Purkinje cell (primary cell): ENCODE measurements around the gene ADORA2B. TPM values are rescaled to one million over a fixed set of nuclear protein-coding genes. Genes with fewer than 3 reads are reported as not detected.

ENCODE experiments used
- polyA plus RNA-seq: library from polyadenylated mRNA; unstranded; fragments of >200 nt; fragmentation: Nextera tagmentation; gene quantifications from 2 replicates; pipeline ENCODE4 v1.2.1, GENCODE V29; 2014

ADORA2B gene
- polyA plus RNA-seq: 3.2 and 5.3 TPM in 2 replicates

DNA sequence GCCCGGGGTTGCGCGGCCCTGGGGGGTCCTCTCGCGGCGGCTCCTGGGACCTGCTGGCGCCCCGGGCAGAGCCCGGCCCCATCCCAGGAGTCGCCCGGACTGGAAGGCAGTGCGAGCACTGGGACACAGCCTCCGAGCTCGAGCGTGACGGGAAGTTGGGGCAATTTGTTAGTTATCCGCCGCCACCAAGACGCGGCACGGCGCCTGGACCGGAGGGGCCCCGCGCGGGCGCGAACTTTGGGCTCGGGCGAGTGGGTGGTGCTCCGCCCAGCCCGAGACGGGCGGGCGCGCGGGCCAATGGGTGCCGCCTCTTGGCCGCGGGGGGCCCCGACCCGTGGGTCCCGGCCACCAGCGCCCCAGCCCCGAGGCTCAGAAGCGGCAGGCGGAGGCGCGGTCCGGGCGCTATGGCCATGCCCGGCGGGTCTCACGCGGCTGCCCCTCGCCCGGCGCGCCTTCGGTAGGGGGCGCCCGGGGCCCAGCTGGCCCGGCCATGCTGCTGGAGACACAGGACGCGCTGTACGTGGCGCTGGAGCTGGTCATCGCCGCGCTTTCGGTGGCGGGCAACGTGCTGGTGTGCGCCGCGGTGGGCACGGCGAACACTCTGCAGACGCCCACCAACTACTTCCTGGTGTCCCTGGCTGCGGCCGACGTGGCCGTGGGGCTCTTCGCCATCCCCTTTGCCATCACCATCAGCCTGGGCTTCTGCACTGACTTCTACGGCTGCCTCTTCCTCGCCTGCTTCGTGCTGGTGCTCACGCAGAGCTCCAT lies at the start of gene ADORA2B:
TSS of gene ADORA2B (plus strand) at position 372 of the 768 bp plus-strand sequence. CDS start at position 491, 119 bp downstream.

DNA sequence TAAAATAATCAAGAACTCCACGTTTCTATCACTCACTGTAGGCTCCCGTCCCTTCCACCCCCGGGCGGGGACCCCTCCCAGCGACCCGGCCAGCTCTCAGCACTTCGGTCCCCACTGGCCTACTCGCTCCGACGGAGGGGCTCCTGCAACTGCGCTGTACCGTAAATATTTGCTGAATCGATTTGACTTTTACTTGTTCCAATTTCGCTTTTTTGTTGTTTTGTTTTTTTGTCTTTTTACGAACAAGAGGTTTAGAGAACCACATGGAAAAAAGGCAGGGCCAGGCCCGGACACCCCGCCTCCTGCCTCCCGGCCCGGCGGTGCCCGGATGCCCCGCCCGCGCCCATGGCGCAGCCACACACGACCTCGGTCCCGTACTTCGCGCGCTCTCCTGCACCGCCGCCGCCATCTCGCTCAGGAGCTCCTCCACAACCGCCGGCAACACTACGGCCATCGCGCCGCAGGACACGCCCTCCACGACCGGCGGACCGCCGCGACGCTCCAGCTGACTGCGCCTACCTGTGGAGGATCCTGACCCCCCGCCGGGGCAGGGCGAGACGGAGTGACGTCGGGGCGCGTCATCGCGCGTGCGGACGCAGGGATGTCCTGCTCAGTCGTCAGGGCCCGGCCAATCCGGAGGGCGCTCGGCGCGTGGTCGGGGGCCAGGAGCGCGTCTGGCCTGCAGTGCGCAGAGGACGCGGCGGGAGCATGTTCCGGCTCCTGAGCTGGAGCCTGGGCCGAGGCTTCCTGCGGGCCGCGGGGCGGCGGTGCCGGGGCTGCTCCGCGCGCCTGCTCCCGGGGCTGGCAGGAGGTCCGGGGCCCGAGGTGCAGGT lies 54.4 kb downstream of the ADORA2B start, which contains the start of the genes TTC19 and ZSWIM7:
TSS of gene TTC19 (plus strand) at position 684 of the 833 bp plus-strand sequence. CDS start at position 709, 25 bp downstream.
TSS of gene ZSWIM7 (minus strand) at position 564 of the 833 bp plus-strand sequence. CDS start at position 454, 110 bp downstream.

Other genes with a start within 250 kb of the ADORA2B start
- 16.4 and 24.9 TPM in 2 replicates for gene ZNF286A, start 245.4 kb upstream of the ADORA2B start, polyA plus RNA-seq
- not detected in 2 replicates for gene TBC1D26, start 212.8 kb upstream of the ADORA2B start, polyA plus RNA-seq
- gene ZSWIM7, start 54.6 kb downstream of the ADORA2B start, polyA plus RNA-seq: 38.5 and 40.4 TPM in 2 replicates
- 64.5 and 76.4 TPM in 2 replicates for gene TTC19, start 54.7 kb downstream of the ADORA2B start, polyA plus RNA-seq